Measurements from ENCODE around the gene ZDHHC14.

ZDHHC14 gene

DNA sequence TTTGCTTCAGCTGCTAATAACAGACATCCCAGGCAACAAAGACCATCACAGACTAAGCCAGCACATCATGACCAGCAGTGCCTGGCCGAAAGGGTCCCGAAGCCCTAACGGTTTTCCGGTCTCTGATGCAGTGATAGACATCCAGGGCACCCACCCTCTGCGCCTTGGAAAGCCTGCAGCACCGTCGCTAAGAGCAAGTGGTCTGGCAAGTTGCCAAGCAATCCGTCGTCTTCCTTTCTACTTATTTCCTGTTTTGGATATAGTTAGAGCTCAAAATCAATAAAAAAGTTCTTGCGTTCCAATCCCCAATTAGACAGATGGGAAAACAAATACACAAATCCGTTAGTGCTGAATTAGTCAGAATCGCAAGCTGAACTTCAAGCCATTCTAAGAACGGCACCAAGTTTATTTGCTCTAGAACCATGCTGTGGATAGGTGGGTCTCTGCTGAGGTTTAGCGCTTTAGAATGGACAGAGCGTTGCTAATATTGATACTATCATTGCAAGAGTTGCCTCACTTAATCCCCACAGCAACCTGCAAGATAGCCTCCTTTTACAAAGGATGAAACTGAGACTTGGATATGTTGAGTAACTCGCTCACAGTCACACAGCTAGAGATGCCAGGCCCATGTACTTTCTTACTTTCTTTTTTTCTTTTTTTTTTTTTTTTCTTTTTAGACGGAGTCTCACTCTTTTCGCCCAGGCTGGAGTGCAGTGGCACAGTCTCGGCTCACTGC lies 278.7 kb downstream of the ZDHHC14 start:
- DNase-seq (ENCODE audit: low read depth, low spot score) = no peak
- ChIA-PET POLR2A (interaction anchor here (0.7 kb wide), 1 partner anchor 25 kb away, joined by 3 read pairs; no protein-coding TSS in a partner anchor), CTCF (interaction anchor here (0.9 to 6.0 kb wide), 3 partner anchors 9 to 336 kb away, joined by 3 to 96 read pairs (median 6); no protein-coding TSS in a partner anchor)
- no peak overlapping the region for H3K4me3 ChIP-seq (ENCODE audit: low read depth, low read length)
- TF ChIP-seq, protein P1, sequence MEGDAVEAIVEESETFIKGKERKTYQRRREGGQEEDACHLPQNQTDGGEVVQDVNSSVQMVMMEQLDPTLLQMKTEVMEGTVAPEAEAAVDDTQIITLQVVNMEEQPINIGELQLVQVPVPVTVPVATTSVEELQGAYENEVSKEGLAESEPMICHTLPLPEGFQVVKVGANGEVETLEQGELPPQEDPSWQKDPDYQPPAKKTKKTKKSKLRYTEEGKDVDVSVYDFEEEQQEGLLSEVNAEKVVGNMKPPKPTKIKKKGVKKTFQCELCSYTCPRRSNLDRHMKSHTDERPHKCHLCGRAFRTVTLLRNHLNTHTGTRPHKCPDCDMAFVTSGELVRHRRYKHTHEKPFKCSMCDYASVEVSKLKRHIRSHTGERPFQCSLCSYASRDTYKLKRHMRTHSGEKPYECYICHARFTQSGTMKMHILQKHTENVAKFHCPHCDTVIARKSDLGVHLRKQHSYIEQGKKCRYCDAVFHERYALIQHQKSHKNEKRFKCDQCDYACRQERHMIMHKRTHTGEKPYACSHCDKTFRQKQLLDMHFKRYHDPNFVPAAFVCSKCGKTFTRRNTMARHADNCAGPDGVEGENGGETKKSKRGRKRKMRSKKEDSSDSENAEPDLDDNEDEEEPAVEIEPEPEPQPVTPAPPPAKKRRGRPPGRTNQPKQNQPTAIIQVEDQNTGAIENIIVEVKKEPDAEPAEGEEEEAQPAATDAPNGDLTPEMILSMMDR (IDR thresholded peaks at IDR 0.05; ENCODE audit: insufficient read depth, low read length, missing control alignments) = no peak

DNA sequence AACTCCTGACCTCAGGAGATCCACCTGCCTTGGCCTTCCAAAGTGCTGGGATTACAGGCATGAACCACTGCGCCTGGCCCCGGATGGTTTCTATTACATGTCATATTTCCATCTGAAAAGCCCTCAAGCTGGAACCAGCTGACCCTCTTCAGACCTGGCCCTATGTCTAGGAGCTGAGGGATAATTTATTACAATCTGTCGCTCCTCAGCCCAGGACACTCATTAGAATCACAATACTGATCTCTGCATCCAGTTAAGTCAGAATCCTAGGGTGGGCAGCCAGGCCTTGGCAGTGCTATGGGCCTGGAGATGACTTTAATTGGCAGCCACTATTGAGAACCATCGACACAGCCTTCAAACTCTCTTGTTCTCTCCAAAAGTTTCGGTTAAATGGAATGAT lies 279.4 kb downstream of the ZDHHC14 start:
- ChIA-PET CTCF (interaction anchor here (1.4 kb wide), 1 partner anchor 8 kb away, joined by 6 read pairs; no protein-coding TSS in a partner anchor), POLR2A (interaction anchor here (0.7 kb wide), 1 partner anchor 24 kb away, joined by 3 read pairs; no protein-coding TSS in a partner anchor)

DNA sequence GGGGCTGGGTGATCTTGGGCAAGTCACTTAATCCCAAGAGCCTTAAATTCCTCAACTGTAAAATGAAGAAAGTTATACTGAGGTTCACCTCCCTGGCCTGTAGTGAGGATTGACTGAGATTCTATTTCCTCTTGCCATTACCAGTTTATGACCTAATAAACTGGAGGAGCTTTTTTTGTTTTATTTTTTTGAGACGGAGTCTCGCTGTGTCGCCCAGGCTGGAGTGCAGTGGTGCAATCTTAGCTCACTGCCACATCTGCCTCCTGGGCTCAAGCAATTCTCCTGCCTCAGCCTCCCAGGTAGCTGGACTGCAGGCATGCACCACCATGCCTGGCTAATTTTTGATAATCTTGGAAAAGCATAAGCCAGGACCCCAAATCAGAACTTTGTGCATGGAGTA lies 280.7 kb downstream of the ZDHHC14 start:
- TF ChIP-seq, protein P1 (IDR thresholded peaks at IDR 0.05; ENCODE audit: insufficient read depth, low read length, missing control alignments) = no peak
- no peak for DNase-seq (ENCODE audit: low read depth, low spot score)
- ChIA-PET CTCF (interaction anchor here (0.9 kb wide), 2 partner anchors 49 to 347 kb away, joined by 4 read pairs; no protein-coding TSS in a partner anchor), POLR2A (no interaction called here)
- H3K4me3 ChIP-seq (ENCODE audit: low read depth, low read length) = no peak overlapping the region

More for the DNA sequence above, 279.4 kb downstream of the ZDHHC14 start:
- TF ChIP-seq, protein P1 (IDR thresholded peaks at IDR 0.05; ENCODE audit: insufficient read depth, low read length, missing control alignments) = no peak
- no peak for DNase-seq (ENCODE audit: low read depth, low spot score)
- H3K4me3 ChIP-seq (ENCODE audit: low read depth, low read length) = no peak overlapping the region

DNA sequence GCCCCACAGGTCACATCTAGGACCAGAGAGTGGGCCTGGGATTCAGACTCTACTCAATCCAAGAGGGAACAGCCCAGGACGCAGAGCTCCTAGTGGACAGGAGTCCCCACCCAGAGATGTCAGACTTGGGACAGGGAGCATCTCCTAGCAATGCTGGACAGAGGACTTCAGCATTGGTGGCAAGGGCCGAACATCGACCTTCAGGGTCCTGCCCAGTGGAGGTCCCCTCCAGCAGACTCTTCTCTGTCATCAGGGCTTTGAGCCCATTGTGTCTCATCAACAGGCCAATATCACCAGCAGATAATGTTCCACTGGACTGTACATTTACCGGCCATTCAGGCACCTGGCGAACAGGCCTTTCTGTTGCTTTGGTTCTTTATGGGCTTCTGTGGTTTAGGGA lies 282.3 kb downstream of the ZDHHC14 start:
- TF ChIP-seq, protein P1 (IDR thresholded peaks at IDR 0.05; ENCODE audit: insufficient read depth, low read length, missing control alignments) = no peak
- CTCF ChIA-PET = interaction anchor here (0.7 to 9.5 kb wide), 3 partner anchors 14 to 347 kb away, joined by 3 to 120 read pairs (median 4); no protein-coding TSS in a partner anchor
- POLR2A ChIA-PET = no interaction called here
- DNase-seq (ENCODE audit: low read depth, low spot score) = no peak
- no peak overlapping the region for H3K4me3 ChIP-seq (ENCODE audit: low read depth, low read length)

DNA sequence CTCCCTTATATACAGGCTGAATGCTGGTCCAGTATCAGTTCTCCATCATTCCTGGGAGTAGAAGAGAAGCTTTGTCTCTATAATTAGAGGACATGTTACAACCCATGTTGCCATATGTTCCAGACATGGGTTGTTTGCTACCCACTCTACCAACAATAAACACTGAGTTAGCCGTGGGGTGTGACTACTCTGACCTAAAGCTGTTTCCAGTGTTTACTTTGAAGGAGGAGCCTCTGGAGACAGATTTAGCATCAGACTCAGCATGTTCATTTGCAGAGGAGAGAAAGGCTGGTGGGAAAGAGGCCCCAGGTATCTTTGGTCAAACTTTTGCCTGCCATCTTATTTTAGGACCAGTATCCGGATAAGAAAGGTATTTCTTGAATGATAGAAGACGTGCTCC lies 284.2 kb downstream of the ZDHHC14 start:
- ChIA-PET POLR2A (no interaction called here), CTCF (interaction anchor here (1.4 to 9.5 kb wide), 9 partner anchors 8 to 348 kb away, joined by 3 to 120 read pairs (median 34); partner anchors contain the start of gene TMEM242)
- no peak for DNase-seq (ENCODE audit: low read depth, low spot score)
- H3K4me3 ChIP-seq (ENCODE audit: low read depth, low read length) = no peak overlapping the region
- TF ChIP-seq, protein P1 (IDR thresholded peaks at IDR 0.05; ENCODE audit: insufficient read depth, low read length, missing control alignments) = no peak

DNA sequence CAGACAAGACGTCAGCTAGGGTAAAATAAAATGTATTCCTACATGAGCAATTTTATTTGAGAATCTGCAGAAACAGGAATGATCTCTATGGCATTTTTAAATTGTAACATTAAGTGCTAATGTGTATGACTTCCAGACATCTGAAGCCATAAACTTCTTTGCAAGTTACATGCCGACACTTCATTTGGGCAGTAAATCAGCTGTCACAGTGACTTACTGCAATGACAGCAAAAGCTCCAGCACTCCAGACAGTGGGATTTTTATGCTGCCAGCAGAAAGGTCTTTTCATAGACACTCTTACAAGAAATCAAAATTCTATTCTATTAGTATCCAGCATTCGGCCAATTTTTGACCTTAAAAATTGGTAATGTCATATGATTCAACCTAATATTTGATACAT lies 285.7 kb downstream of the ZDHHC14 start:
- CTCF ChIA-PET = interaction anchor here (0.5 to 9.5 kb wide), 37 partner anchors 10 to 405 kb away, joined by 3 to 120 read pairs (median 4); partner anchors contain the start of gene TMEM242
- H3K4me3 ChIP-seq (ENCODE audit: low read depth, low read length) = no peak overlapping the region
- POLR2A ChIA-PET = interaction anchor here (1.3 kb wide), 1 partner anchor 344 kb away, joined by 4 read pairs; the partner anchor contains the start of gene TMEM242
- no peak for DNase-seq (ENCODE audit: low read depth, low spot score)
- TF ChIP-seq, protein P1 (IDR thresholded peaks at IDR 0.05; ENCODE audit: insufficient read depth, low read length, missing control alignments) = no peak

Data from AG04449 (cell line).